Left lung (tissue), 10 donors: ENCODE results near the gene CCBE1. TPM values are rescaled to one million over a fixed set of nuclear protein-coding genes. Genes with fewer than 3 reads are reported as not detected.

Experiments
- ATAC-seq: fragments of 200-7000 bp; cut with Tn5 transposase; one replicate; pipeline ENCODE4 v1.9.1; 2020; ENCODE audit warnings: moderate library complexity
- DNase-seq, 4 donors: peaks; one replicate each; pipeline ENCODE4 v3.0.0-alpha.2; 2013 to 2020
- H3K27ac ChIP-seq, 2 donors: fragments of 200-600 bp; sonication (generic) in 1 of 2; one replicate each; pipeline versions ENCODE4 v1.5.0 to v1.8.0; 2020 to 2021
- H3K27me3 ChIP-seq, 2 donors: fragments of 200-600 bp; sonication (generic) in 1 of 2; one replicate each; pipeline versions ENCODE4 v1.5.0 to v1.8.0; 2020 to 2021
- H3K36me3 ChIP-seq, 2 donors: fragments of 200-600 bp; sonication (generic) in 1 of 2; one replicate each; pipeline versions ENCODE4 v1.5.0 to v1.8.0; 2020 to 2021
- H3K4me1 ChIP-seq, 2 donors: fragments of 200-600 bp; one replicate each; pipeline ENCODE4 v1.8.0; 2021
- H3K4me3 ChIP-seq, 2 donors: fragments of 200-600 bp; sonication (generic) in 1 of 2; one replicate each; pipeline versions ENCODE4 v1.5.0 to v1.8.0; 2020 to 2021; ENCODE audit warnings: mild to moderate bottlenecking in 1 of 2
- H3K9me3 ChIP-seq, 2 donors: fragments of 200-600 bp; sonication (generic) in 1 of 2; one replicate each; pipeline versions ENCODE4 v1.5.0 to v1.8.0; 2020 to 2021
- intact Hi-C, 2 donors: fragments of 100-400 bp; cut with DNase I; formaldehyde crosslinking; loops; one replicate each; pipeline versions ENCODE4 v1.11.2 to v1.14.2; 2022
- polyA plus RNA-seq, 6 donors: library from polyadenylated mRNA; unstranded; fragments of 120-200 nt; gene quantifications; one replicate each; pipeline ENCODE4 v1.2.1, GENCODE V29; 2013; ENCODE audit not compliant: insufficient read length in 6 of 6
- total RNA-seq, 2 donors: library from RNA; stranded (reverse); fragmentation: NEBNext Ultra II Directional; extraction: Animal tissue kit (Norgen Biotek cat#: 25700); gene quantifications; one replicate each; pipeline ENCODE4 v1.2.1, GENCODE V29; 2021
- TF ChIP-seq, protein P1 (sequence below), 2 donors: fragments of 200-600 bp; sonication (generic) in 1 of 2; IDR thresholded peaks; one replicate each; pipeline versions ENCODE4 v1.5.0 to v1.8.0; 2021; ENCODE audit warnings: antibody characterized with exemption in 2 of 2
- donor health status: DM: no; HTN: yes; CAD: no.
- donor health status: DM: no; HTN: no; CAD: no.

Gene CCBE1
- total and polyA plus RNA-seq, 8 donors: 16.0 to 96.5 (median 84.1) TPM

DNA sequence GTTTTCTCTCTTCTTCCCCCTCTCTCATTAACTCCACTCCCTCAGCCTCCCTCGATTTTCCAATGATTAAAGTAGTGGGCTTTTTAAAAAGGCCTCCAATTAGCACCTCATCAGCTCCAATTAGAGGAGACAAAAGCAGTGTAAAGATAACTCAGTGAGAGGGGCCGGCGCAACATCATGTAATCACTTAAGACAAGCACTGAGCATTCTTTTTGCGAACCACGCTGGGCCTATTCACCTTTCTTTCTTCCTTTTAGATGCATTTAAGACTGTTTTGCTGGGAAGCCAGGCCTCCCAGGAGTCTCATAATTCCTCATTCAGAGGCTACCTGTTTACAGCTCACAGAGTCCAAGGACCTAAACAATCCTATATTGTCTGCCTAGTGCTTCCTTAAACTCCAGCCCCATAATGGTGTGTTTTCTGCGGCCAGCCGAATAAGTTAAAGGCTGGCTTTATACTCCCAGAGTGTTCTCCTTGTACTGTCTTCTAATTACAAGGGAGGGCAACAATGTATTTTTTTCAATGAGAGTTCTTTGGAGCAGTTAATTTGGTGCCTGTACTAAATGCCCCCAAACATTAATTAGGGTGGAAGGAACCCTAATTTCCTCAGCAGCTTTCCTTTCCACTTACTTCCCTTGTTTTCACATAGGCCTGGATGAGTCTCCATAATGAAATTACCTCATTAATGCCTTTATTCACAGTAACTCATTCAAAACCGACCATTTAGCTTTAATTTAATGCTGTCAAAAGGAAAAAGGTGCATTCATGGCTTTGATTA lies 310.1 kb downstream of the CCBE1 start:
- Histone ChIP-seq H3K4me1 (no peaks in the 10 kb centered on the region), H3K4me3 (no peak overlapping the region), H3K9me3 (no peaks in the 10 kb centered on the region), H3K27me3 (no peaks in the 10 kb centered on the region), H3K36me3 (no peaks in the 10 kb centered on the region), H3K27ac (no peak overlapping the region)
- TF ChIP-seq, protein P1, sequence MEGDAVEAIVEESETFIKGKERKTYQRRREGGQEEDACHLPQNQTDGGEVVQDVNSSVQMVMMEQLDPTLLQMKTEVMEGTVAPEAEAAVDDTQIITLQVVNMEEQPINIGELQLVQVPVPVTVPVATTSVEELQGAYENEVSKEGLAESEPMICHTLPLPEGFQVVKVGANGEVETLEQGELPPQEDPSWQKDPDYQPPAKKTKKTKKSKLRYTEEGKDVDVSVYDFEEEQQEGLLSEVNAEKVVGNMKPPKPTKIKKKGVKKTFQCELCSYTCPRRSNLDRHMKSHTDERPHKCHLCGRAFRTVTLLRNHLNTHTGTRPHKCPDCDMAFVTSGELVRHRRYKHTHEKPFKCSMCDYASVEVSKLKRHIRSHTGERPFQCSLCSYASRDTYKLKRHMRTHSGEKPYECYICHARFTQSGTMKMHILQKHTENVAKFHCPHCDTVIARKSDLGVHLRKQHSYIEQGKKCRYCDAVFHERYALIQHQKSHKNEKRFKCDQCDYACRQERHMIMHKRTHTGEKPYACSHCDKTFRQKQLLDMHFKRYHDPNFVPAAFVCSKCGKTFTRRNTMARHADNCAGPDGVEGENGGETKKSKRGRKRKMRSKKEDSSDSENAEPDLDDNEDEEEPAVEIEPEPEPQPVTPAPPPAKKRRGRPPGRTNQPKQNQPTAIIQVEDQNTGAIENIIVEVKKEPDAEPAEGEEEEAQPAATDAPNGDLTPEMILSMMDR (IDR thresholded peaks at IDR 0.05): no peak
- intact Hi-C loops: no loop called here
- ATAC-seq (no peak), DNase-seq (no peak)

DNA sequence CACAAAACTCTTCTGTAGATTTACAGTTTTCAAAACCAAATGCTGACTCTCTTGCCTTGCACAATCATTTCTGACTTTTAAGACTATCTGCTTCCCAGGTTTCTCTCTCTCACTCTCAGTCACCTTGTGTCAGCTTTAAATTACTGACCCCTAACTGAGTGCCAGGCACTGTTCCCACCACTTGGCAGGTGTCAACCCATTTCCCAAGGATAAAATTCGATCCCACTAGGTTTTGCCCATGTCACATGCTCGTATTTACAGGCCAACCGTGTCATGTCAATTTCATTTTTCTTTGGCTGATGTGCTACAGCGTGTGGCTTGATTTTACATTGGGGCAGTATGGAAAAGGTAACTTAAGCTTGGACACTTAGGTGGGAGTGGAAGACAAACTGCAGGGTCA lies 312.0 kb downstream of the CCBE1 start:
- Histone ChIP-seq H3K9me3 (no peaks in the 10 kb centered on the region), H3K27me3 (no peaks in the 10 kb centered on the region), H3K4me3 (no peak overlapping the region), H3K4me1 (no peaks in the 10 kb centered on the region), H3K27ac (no peak overlapping the region), H3K36me3 (no peaks in the 10 kb centered on the region)
- no peak for ATAC-seq
- no peak for DNase-seq
- TF ChIP-seq, protein P1 (IDR thresholded peaks at IDR 0.05): no peak
- intact Hi-C loops: no loop called here

DNA sequence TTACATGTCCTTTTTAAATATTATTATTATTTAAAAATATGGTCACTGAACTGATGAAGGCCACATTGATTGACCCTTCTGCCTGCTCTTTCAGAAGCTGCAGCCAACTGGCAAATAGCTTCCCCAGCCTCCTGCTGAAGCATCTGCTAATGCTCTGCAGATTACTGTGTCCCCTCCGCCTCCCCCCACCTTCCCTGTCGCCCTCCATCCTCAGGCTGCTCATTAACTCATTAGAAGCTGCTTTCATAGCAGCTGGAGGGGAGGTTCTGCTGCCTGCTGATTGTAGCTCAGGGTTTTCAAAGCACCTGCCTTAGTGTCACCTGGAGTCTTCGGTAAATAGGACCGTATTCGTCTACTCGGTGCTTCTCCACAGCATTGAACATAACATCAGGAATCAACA lies 313.4 kb downstream of the CCBE1 start:
- Histone ChIP-seq H3K4me1 (no peaks in the 10 kb centered on the region), H3K27me3 (no peaks in the 10 kb centered on the region), H3K27ac (no peak overlapping the region), H3K36me3 (no peaks in the 10 kb centered on the region), H3K4me3 (no peak overlapping the region), H3K9me3 (no peaks in the 10 kb centered on the region)
- intact Hi-C loops: no loop called here
- no peak for ATAC-seq
- TF ChIP-seq, protein P1 (IDR thresholded peaks at IDR 0.05): no peak
- no peak for DNase-seq

DNA sequence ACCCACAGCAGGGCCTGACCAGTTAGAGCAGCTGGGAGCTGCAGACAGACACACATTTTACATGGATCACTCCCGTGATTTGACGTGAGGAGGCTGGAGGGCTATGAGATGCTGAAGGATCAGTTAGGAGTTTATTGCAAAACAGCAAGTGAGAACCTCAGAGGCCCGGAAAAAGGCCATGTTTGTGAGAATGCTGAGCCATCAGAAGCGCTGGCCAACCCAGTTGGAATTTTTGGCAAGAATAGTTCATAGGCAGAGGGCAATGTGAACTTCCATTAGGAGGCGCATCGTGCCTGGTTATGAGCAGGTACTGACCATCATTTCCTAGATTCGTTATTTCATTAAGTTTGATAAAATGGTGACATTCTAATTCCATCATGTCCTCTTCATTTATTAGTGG lies 314.8 kb downstream of the CCBE1 start:
- H3K27me3 ChIP-seq: no peaks in the 10 kb centered on the region
- ATAC-seq (no peak), DNase-seq (peak in 2 of 4 donors; percentile 9 to 33)
- H3K4me1 ChIP-seq: no peaks in the 10 kb centered on the region
- intact Hi-C loops: no loop called here
- no peaks in the 10 kb centered on the region for H3K9me3 ChIP-seq
- TF ChIP-seq, protein P1 (IDR thresholded peaks at IDR 0.05): no peak
- H3K27ac ChIP-seq: no peak overlapping the region
- H3K36me3 ChIP-seq: no peaks in the 10 kb centered on the region
- H3K4me3 ChIP-seq: no peak overlapping the region

DNA sequence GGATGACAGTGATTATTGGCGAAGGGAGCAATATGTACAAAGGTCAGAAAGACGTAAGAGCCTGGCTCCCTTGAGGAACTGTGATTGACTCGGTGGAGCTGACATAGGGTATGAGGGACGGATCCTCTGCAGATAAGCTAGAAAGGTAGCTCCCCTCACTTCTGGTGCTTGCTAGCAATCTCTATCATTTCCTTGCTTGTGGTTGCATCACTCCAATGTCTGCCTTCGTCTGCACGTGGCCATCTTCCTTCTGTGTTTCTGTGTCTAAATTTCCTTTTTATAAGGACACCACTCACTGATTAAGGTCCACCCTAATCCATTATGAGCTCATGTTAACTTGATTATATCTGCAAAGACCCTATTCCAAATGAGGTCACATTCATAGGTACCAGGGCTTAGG lies 315.3 kb downstream of the CCBE1 start:
- no peak overlapping the region for H3K27ac ChIP-seq
- no peak overlapping the region for H3K4me3 ChIP-seq
- no peaks in the 10 kb centered on the region for H3K4me1 ChIP-seq
- no peaks in the 10 kb centered on the region for H3K27me3 ChIP-seq
- ATAC-seq (no peak), DNase-seq (no peak)
- intact Hi-C loops: no loop called here
- TF ChIP-seq, protein P1 (IDR thresholded peaks at IDR 0.05): no peak
- no peaks in the 10 kb centered on the region for H3K36me3 ChIP-seq
- no peaks in the 10 kb centered on the region for H3K9me3 ChIP-seq

Other genes with a start within 250 kb of the CCBE1 start
- 1 to 10 TPM; 3.0 to 5.9 TPM for gene PMAIP1, start 202.6 kb upstream of the CCBE1 start, total RNA-seq
- 1 to 10 TPM; 1.2 to 3.0 (median 2.1) TPM for gene PMAIP1, start 202.6 kb upstream of the CCBE1 start, polyA plus RNA-seq